ENCODE results near the gene TENM4. TPM values are rescaled to one million over a fixed set of nuclear protein-coding genes. Genes with fewer than 3 reads are reported as not detected.

Gene TENM4
- total RNA-seq, 1 donor from 2014 or later, result 5.1 TPM

DNA sequence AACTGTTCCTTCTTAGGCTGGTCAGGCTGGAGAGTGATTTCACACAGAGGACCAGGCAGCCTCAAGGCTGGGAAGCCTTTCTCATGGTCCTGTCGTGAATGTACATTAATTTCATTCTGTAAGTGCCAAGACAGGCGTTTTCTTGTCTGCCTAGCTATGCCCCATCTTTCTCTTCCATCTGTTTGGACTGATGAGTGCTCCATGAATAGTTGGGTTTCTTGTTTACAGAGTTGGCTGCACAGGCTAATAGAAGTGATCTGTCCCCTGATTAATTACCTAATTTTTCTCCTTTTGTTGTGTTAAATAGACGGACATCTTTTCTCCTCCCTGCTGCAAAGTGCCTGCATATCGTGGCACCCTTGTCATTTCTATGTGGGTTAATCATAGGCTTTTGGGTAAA lies 730.4 kb downstream of the TENM4 start:
- no peak for TF ChIP-seq EZH2phosphoT487 (IDR thresholded peaks at IDR 0.05)
- TF ChIP-seq, protein P1, sequence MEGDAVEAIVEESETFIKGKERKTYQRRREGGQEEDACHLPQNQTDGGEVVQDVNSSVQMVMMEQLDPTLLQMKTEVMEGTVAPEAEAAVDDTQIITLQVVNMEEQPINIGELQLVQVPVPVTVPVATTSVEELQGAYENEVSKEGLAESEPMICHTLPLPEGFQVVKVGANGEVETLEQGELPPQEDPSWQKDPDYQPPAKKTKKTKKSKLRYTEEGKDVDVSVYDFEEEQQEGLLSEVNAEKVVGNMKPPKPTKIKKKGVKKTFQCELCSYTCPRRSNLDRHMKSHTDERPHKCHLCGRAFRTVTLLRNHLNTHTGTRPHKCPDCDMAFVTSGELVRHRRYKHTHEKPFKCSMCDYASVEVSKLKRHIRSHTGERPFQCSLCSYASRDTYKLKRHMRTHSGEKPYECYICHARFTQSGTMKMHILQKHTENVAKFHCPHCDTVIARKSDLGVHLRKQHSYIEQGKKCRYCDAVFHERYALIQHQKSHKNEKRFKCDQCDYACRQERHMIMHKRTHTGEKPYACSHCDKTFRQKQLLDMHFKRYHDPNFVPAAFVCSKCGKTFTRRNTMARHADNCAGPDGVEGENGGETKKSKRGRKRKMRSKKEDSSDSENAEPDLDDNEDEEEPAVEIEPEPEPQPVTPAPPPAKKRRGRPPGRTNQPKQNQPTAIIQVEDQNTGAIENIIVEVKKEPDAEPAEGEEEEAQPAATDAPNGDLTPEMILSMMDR (IDR thresholded peaks at IDR 0.05), result no peak
- TF ChIP-seq EZH2 (IDR thresholded peaks at IDR 0.05), result no peak
- H3K4me1 ChIP-seq, result no peaks in the 10 kb centered on the region
- no peak overlapping the region for H2AFZ ChIP-seq (replicated peaks)
- H3K4me2 ChIP-seq, result no peak overlapping the region
- no peaks in the 10 kb centered on the region for H3F3A ChIP-seq (ENCODE audit: low read depth)
- no peak overlapping the region for H3K9ac ChIP-seq
- DNase-seq (ENCODE audit: low spot score), result no peak
- H3K27ac Mint-ChIP-seq, result no peak overlapping the region
- peaks cover 3% of the 10 kb centered on the region for H3K27me3 Mint-ChIP-seq (ENCODE audit: insufficient read depth, low read depth)
- no peak overlapping the region for H3K4me3 Mint-ChIP-seq
- no peak overlapping the region for H3K4me3 ChIP-seq
- H3K27ac ChIP-seq, result no peak overlapping the region
- H3K36me3 ChIP-seq, result no peaks in the 10 kb centered on the region
- peaks cover 7% of the 10 kb centered on the region for H3K4me1 Mint-ChIP-seq
- H3K9me3 Mint-ChIP-seq, result no peaks in the 10 kb centered on the region
- no peaks in the 10 kb centered on the region for H4K20me1 ChIP-seq (ENCODE audit: low read depth)
- H3K79me2 ChIP-seq (ENCODE audit: low read depth), result no peaks in the 10 kb centered on the region
- no peaks in the 10 kb centered on the region for H3K27me3 ChIP-seq
- H3K36me3 Mint-ChIP-seq, result peaks cover 20% of the 10 kb centered on the region
- H3K9me3 ChIP-seq (ENCODE audit: low read depth), result no peaks in the 10 kb centered on the region

DNA sequence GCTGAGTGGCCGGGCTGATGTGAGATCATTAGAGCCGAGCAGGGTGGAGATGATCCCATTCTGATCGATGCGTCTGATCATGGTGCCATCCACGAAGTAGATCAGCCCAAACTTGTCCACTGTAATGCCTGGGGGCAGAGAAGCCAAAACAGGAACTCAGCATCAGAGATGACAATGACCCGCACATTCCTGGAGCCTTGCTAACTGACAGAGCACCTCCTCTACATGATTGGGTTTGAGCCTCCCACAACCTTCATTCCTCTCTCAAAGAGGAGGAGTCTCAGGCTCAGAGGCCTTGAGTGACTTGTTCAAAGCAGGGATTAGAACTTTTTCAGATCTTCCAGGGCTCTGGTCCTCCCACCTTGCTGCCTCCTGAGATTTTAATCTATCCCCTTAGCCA lies 732.4 kb downstream of the TENM4 start:
- no peak overlapping the region for H3K9ac ChIP-seq
- no peaks in the 10 kb centered on the region for H3K4me1 ChIP-seq
- peaks cover 3% of the 10 kb centered on the region for H3K27me3 Mint-ChIP-seq (ENCODE audit: insufficient read depth, low read depth)
- no peak for DNase-seq (ENCODE audit: low spot score)
- no peak overlapping the region for H3K4me3 ChIP-seq
- no peak overlapping the region for H3K4me3 Mint-ChIP-seq
- no peaks in the 10 kb centered on the region for H3K27me3 ChIP-seq
- no peaks in the 10 kb centered on the region for H4K20me1 ChIP-seq (ENCODE audit: low read depth)
- H3K27ac Mint-ChIP-seq, result no peak overlapping the region
- H3K36me3 Mint-ChIP-seq, result peaks cover 21% of the 10 kb centered on the region
- H3K79me2 ChIP-seq (ENCODE audit: low read depth), result no peaks in the 10 kb centered on the region
- TF ChIP-seq, protein P1 (IDR thresholded peaks at IDR 0.05), result no peak
- TF ChIP-seq EZH2phosphoT487 (IDR thresholded peaks at IDR 0.05), result no peak
- TF ChIP-seq EZH2 (IDR thresholded peaks at IDR 0.05), result no peak
- H3K9me3 ChIP-seq (ENCODE audit: low read depth), result no peaks in the 10 kb centered on the region
- no peaks in the 10 kb centered on the region for H3K36me3 ChIP-seq
- H2AFZ ChIP-seq (replicated peaks), result no peak overlapping the region
- H3K9me3 Mint-ChIP-seq, result no peaks in the 10 kb centered on the region
- H3F3A ChIP-seq (ENCODE audit: low read depth), result no peaks in the 10 kb centered on the region
- H3K27ac ChIP-seq, result no peak overlapping the region
- H3K4me1 Mint-ChIP-seq, result peaks cover 4% of the 10 kb centered on the region
- no peak overlapping the region for H3K4me2 ChIP-seq

DNA sequence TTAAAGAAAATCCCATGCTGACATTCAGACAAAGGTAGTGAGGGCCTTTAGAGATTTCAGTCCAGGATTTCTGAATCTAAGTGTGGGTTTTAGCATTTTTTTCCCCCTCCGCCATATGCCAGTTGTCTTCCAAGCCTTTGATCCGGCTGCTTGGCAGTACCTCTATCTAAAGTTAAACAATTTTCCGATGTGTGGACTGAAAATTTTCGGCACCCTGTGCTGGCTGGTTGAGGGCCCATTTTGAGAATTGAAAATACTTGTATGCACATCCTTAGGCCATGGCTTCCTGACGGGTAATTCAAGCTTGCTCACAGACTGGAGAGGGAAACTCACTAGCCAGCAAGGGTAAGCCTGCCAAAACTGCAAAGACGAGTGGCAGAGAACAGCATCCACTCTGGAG lies 734.3 kb downstream of the TENM4 start:
- Histone ChIP-seq H4K20me1 (ENCODE audit: low read depth) (no peaks in the 10 kb centered on the region), H3K36me3 (no peaks in the 10 kb centered on the region), H3K4me3 (no peak overlapping the region), H2AFZ (replicated peaks) (no peak overlapping the region), H3K9me3 (ENCODE audit: low read depth) (no peaks in the 10 kb centered on the region), H3K4me1 (no peaks in the 10 kb centered on the region), H3K27me3 (no peaks in the 10 kb centered on the region), H3K27ac (no peak overlapping the region), H3K79me2 (ENCODE audit: low read depth) (no peaks in the 10 kb centered on the region), H3K4me2 (no peak overlapping the region), H3F3A (ENCODE audit: low read depth) (no peaks in the 10 kb centered on the region), H3K9ac (no peak overlapping the region)
- H3K27ac Mint-ChIP-seq, result no peak overlapping the region
- no peaks in the 10 kb centered on the region for H3K9me3 Mint-ChIP-seq
- H3K4me3 Mint-ChIP-seq, result no peak overlapping the region
- no peak for DNase-seq (ENCODE audit: low spot score)
- H3K4me1 Mint-ChIP-seq, result peaks cover 4% of the 10 kb centered on the region
- H3K36me3 Mint-ChIP-seq, result peaks cover 34% of the 10 kb centered on the region
- H3K27me3 Mint-ChIP-seq (ENCODE audit: insufficient read depth, low read depth), result no peaks in the 10 kb centered on the region
- TF ChIP-seq EZH2 (IDR thresholded peaks at IDR 0.05) (no peak), EZH2phosphoT487 (IDR thresholded peaks at IDR 0.05) (no peak)
- TF ChIP-seq, protein P1 (IDR thresholded peaks at IDR 0.05), result no peak

All from neural progenitor cell (in vitro differentiated cells).